ENCODE data around the gene NPTXR. TPM values are rescaled to one million over a fixed set of nuclear protein-coding genes. Genes with fewer than 3 reads are reported as not detected.

The NPTXR gene
- total RNA-seq, 4 donors from 2014 or later: 3.6 to 8.7 (median 4.4) TPM

DNA sequence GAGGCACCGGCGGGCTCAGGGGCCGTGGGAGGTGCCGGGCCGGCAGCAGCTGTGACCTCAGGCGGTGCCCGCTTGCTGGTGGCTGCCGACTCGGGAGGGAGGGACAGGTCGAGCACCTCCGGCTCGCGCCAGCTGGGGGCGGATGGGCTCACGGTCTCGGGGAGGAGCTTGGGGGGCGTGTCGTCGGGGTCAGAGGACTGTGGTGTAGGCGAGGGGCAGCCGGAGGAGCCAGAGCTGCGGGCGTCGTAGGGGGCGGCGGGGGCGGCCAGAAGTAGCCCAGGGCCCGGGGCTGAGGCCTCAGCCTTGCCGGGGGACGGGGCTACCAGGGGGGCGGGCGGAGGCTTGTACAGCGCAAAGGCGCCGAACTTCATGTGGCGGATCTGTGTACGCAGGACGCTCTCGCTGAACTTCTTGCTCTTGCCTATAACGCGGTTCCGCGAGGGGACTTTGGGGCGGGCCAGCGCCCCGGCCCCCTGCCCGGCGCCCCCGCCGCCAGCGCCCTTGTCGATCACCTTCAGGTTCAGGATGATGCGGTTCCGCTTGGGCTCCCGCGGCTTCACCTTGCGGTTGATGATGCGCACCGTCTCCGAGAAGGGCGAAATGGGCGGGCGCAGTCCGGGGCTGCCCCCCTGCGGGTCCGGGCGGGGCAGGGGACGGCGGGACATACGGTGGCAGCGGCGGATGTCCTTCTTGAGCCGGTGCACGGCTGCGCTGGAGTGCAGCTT lies 22.7 kb upstream of the NPTXR start:
- intact Hi-C loops (cut with DNase I): loop anchor here (5.0 to 10.0 kb wide), 3 partner anchors 92 to 438 kb away; no protein-coding TSS in a partner anchor
- no peak for DNase-seq

DNA sequence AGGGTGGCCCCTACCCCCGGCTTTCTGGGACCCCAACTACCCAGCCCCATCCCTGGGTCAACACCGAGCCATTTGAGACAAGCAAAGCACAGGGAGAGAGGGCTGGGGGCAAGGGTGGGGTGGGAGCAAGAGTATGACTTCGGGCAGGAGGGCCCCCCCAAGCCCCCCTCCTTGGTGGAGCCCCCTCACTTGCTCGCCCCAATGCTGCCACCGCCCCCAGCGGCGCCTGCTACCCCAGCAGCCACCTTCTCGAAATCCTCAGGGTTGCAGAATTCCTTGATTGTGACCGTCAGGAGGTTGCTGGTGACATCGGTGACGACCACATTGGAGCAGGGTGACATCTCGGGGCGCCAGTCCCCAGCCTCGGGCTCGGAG lies 22.2 kb upstream of the NPTXR start:
- peaks cover 12 to 13% of the 10 kb centered on the region in 2 donors for H3K36me3 ChIP-seq
- H3K27me3 ChIP-seq: no peaks in the 10 kb centered on the region
- 84 to 87% methylated on average over 7 to 9 of the region's 15 CpGs for WGBS, 2 donors
- H3K27ac ChIP-seq: peak overlapping the region in 1 of 3 donors; percentile 71
- peaks cover 35 to 77% of the 10 kb centered on the region in 2 donors for H3K4me1 ChIP-seq
- no peaks in the 10 kb centered on the region for H3K9me3 ChIP-seq
- no peak overlapping the region for H3K4me3 ChIP-seq (replicated peaks in 1 of 3)
- no peak for DNase-seq
- TF ChIP-seq POLR2A (IDR thresholded peaks at IDR 0.05): no peak
- TF ChIP-seq, protein P1, sequence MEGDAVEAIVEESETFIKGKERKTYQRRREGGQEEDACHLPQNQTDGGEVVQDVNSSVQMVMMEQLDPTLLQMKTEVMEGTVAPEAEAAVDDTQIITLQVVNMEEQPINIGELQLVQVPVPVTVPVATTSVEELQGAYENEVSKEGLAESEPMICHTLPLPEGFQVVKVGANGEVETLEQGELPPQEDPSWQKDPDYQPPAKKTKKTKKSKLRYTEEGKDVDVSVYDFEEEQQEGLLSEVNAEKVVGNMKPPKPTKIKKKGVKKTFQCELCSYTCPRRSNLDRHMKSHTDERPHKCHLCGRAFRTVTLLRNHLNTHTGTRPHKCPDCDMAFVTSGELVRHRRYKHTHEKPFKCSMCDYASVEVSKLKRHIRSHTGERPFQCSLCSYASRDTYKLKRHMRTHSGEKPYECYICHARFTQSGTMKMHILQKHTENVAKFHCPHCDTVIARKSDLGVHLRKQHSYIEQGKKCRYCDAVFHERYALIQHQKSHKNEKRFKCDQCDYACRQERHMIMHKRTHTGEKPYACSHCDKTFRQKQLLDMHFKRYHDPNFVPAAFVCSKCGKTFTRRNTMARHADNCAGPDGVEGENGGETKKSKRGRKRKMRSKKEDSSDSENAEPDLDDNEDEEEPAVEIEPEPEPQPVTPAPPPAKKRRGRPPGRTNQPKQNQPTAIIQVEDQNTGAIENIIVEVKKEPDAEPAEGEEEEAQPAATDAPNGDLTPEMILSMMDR (IDR thresholded peaks at IDR 0.05): no peak
- intact Hi-C loops (cut with DNase I): loop anchor here (5.0 to 10.0 kb wide), 3 partner anchors 91 to 439 kb away; no protein-coding TSS in a partner anchor

More for the DNA sequence above, 22.7 kb upstream of the NPTXR start:
- TF ChIP-seq, protein P1 (IDR thresholded peaks at IDR 0.05): no peak
- TF ChIP-seq POLR2A (IDR thresholded peaks at IDR 0.05): no peak
- H3K27me3 ChIP-seq: no peaks in the 10 kb centered on the region
- WGBS, 2 donors: 81 to 82% methylated on average over 53 to 63 of the region's 75 CpGs
- H3K27ac ChIP-seq: no peak overlapping the region
- peaks cover 12 to 13% of the 10 kb centered on the region in 2 donors for H3K36me3 ChIP-seq
- peaks cover 35 to 76% of the 10 kb centered on the region in 2 donors for H3K4me1 ChIP-seq
- H3K4me3 ChIP-seq (replicated peaks in 1 of 3): no peak overlapping the region
- no peaks in the 10 kb centered on the region for H3K9me3 ChIP-seq

DNA sequence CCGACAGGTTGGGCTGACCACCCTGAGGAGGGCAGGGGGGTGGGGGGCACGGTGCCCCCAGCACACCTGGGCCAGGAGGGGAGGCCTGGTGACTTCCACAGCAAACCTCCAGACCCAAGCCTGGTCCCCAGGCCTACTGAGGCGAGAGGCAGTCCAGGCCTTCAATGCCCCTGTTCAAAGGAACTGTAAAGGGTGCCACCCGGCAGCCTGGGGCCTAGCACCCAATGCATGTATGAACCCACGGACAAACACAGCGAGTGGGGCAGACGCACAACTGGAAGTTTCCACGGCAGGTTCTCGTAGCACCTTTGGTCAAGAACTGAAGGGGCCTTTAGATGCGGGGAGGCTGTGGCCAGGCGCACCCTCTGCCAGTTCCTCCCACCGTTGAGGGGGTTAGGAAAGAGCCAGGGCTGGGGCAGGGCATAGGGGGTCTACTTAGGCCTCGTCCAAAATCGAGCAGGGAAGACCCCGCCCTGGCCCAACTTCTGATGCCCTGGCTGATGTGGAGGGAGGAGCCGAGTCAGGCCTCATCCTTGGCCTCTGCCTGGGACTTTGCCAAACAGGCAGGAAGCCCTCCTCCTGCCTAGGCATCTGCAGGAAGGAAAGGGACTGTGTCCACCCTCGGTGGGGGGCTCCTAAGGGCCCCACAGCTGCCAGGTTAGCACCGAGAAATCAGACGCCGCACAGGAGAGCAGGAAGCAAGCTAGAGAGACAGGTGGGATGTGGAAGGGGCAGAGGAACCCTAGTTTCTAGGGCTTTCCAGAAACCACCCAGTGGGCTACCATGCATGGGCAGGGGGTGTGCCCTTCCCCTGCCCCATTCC lies 21.6 kb upstream of the NPTXR start:
- TF ChIP-seq, protein P1 (IDR thresholded peaks at IDR 0.05): no peak
- no peak for TF ChIP-seq POLR2A (IDR thresholded peaks at IDR 0.05)
- Histone ChIP-seq H3K36me3 (peaks cover 12 to 13% of the 10 kb centered on the region in 2 donors), H3K4me3 (replicated peaks in 1 of 3) (no peak overlapping the region), H3K4me1 (peaks cover 29 to 71% of the 10 kb centered on the region in 2 donors), H3K27me3 (no peaks in the 10 kb centered on the region), H3K9me3 (no peaks in the 10 kb centered on the region), H3K27ac (peak overlapping the region in 2 of 3 donors; percentile 71 to 84)
- 55 to 83% methylated on average over 6 to 20 of the region's 20 CpGs for WGBS, 2 donors
- intact Hi-C loops (cut with DNase I): loop anchor here (5.0 to 10.0 kb wide), 3 partner anchors 91 to 439 kb away; no protein-coding TSS in a partner anchor
- DNase-seq: no peak

DNA sequence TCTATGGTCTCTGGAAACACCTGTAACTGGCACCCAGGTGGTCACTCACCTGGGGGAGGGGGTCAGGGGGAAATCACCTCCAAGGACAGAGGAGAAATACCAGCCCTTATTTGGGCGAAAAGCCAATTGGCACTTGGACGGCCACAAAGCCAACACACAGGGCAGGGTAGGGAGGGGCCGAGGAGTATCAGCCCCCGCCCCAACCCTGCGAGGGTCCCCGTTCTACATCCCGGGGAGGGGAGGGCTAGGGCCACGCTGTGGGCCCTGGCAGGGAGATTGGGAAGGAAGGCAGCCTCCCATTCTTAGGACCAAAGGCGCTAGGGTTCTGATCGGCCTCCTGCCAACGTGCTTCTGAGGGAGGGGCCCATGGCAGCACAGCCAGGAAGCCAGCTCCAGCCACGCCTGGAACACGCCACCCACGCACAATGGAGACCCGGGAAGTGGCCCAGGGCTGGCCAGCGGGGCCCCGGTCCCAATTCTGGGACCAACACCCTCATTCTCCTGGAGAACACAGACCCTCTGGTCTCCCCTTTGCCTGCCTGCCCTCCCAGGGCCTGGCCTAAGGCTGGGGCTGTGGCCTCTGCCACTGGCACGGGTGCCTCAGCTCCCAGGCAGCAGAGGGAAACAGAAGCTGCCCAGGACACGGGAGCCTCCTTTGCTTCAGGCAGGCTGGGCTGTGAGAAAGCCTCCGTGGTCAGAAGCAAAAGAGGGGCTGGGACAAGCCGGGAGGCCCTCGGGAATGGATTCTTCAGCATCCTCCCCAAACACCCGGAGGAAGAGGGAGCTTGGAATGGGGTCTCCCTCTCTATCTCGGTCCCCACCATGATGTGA lies 20.7 kb upstream of the NPTXR start:
- Histone ChIP-seq H3K27ac (peak overlapping the region; percentile 67 to 84 (median 71)), H3K9me3 (no peaks in the 10 kb centered on the region), H3K36me3 (peaks cover 9 to 13% of the 10 kb centered on the region in 2 donors), H3K4me3 (replicated peaks in 1 of 3) (no peak overlapping the region), H3K27me3 (no peaks in the 10 kb centered on the region), H3K4me1 (peaks cover 24 to 63% of the 10 kb centered on the region in 2 donors)
- TF ChIP-seq, protein P1 (IDR thresholded peaks at IDR 0.05): no peak
- TF ChIP-seq POLR2A (IDR thresholded peaks at IDR 0.05): no peak
- 17 to 42% methylated on average over 9 to 22 of the region's 24 CpGs for WGBS, 2 donors
- intact Hi-C loops (cut with DNase I): loop anchor here (5.0 to 10.0 kb wide), 3 partner anchors 90 to 440 kb away; no protein-coding TSS in a partner anchor
- DNase-seq: peak; percentile 86 to 87

Data from thyroid gland (tissue), 4 donors.